MCF 10A (cell line): ENCODE measurements around the gene NRARP. TPM values are rescaled to one million over a fixed set of nuclear protein-coding genes. Genes with fewer than 3 reads are reported as not detected.

ENCODE experiments used
- BruUV-seq: library from RNA; stranded (reverse); fragments of 400-500 nt; replicated peaks from 2 replicates; lab custom pipeline; 2021; lab: Mats Ljungman, UMichigan
- CTCF ChIA-PET: fragments of 300-600 bp; sonication (Branson Sonifier 250); formaldehyde crosslinking; extraction: SDS; loops from one replicate; lab custom pipeline; 2021; ENCODE audit warnings: antibody characterized with exemption, inconsistent platforms; lab: Yijun Ruan, JAX
- POLR2A ChIA-PET: fragments of 300-600, 350-650 bp; sonication (Branson Sonifier 250); formaldehyde crosslinking; extraction: SDS; loops from one replicate; lab custom pipeline; 2020; ENCODE audit warnings: antibody characterized with exemption, inconsistent platforms; lab: Yijun Ruan, JAX
- DNase-seq: peaks from one replicate; pipeline ENCODE4 v3.0.0-alpha.2; 2018; ENCODE audit not compliant: unreplicated experiment
- H3K27ac Mint-ChIP-seq: one replicate; pipeline ENCODE4 v1.8.0; 2022; ENCODE audit warnings: mild to moderate bottlenecking, low read depth, mixed read lengths; ENCODE audit not compliant: unreplicated experiment
- H3K27me3 Mint-ChIP-seq: one replicate; pipeline ENCODE4 v1.8.0; 2022; ENCODE audit warnings: mixed read lengths; ENCODE audit not compliant: insufficient read depth, unreplicated experiment
- H3K36me3 Mint-ChIP-seq: one replicate; pipeline ENCODE4 v1.8.0; 2022; ENCODE audit warnings: mild to moderate bottlenecking, moderate library complexity, mixed read lengths; ENCODE audit not compliant: insufficient read depth, unreplicated experiment
- H3K4me1 Mint-ChIP-seq: one replicate; pipeline ENCODE4 v1.8.0; 2022; ENCODE audit warnings: mixed read lengths; ENCODE audit not compliant: insufficient read depth, unreplicated experiment
- H3K4me3 Mint-ChIP-seq: one replicate; pipeline ENCODE4 v1.8.0; 2022; ENCODE audit warnings: mild to moderate bottlenecking, moderate library complexity, mixed read lengths; ENCODE audit not compliant: unreplicated experiment
- H3K9me3 Mint-ChIP-seq: one replicate; pipeline ENCODE4 v1.8.0; 2022; ENCODE audit warnings: mixed read lengths; ENCODE audit not compliant: unreplicated experiment
- intact Hi-C: fragments of 100-400 bp; cut with micrococcal nuclease; formaldehyde crosslinking; loops from 2 replicates; pipeline ENCODE4 v1.14.1; 2022
- total RNA-seq: library from RNA; stranded (reverse); gene quantifications from 2 replicates; pipeline ENCODE4 v1.2.3, GENCODE V29; 2022
- TF ChIP-seq, protein P1 (sequence below): fragments of 200-600 bp; IDR thresholded peaks from one replicate; pipeline ENCODE4 v1.8.0; 2022; ENCODE audit warnings: antibody characterized with exemption, mild to moderate bottlenecking; ENCODE audit not compliant: unreplicated experiment

Gene NRARP
- total RNA-seq, 1 experiment from 2014 or later = 1.4 TPM

DNA sequence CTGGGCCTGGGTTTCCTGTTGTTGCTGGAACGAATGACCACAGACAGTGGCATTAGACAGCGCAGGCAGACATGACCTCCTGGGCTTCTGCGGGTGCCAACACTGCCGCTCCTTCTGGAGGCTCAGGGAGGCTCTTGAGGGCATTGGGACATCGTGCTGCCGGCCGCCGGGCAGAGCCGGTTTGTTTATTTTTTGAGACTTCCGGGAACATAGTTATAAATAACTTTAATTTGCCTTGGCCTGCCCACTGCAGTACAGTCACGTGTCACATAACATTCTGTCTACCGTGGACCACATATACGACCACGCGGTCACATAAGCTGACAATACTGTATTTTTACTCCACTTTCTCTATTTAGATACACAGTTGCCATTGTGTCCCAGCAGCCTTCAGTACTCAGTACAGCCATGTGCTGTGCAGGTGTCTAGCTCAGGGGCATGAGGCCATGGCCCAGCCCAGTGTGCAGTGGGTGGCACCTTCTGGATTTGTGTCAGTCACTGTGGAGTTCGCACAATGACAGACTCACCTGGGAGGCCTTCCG is 32.8 kb downstream of the NRARP start:
- CTCF ChIA-PET = no interaction called here
- DNase-seq = peak; percentile 61
- no peak overlapping the region for H3K4me3 Mint-ChIP-seq

DNA sequence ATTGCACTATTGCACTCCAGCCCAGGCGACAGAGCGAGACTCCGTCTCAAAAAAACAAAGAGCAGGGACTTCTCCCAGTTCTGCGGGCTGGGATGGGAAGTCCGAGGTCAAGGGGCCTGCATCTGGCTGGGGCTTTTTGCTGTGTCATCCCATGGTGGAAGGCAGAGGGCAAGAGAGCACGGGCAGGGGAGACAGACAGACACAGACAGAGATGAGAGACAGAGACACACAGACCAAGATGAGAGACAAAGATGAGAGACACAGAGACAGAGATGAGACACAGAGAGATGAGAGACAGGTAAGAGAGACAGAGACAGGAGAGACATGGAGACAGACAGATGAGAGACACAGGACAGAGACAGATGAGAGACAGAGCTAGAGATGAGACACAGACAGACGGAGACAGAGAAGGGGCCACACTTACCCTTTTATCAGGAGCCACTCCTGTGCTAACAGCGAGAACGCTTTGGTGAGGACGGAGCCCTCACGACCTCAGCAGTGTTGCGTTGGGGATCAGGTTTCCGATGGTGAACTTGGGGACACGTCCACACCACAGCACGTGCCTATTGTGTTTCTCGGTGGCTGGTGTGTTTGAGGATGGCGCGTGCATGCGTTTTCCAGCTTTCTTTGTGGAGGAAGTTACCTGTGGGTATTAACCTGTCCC is 33.4 kb downstream of the NRARP start:
- no TSS peak for BruUV-seq
- H3K36me3 Mint-ChIP-seq = peaks cover 44% of the 10 kb centered on the region
- POLR2A ChIA-PET = interaction anchor here (0.6 to 1.4 kb wide), 3 partner anchors 14 to 44 kb away, joined by 3 to 5 read pairs (median 4); partner anchors contain the start of gene CYSRT1
- H3K27ac Mint-ChIP-seq = no peak overlapping the region
- intact Hi-C loops = no loop called here
- peaks cover 10% of the 10 kb centered on the region for H3K4me1 Mint-ChIP-seq
- no peaks in the 10 kb centered on the region for H3K27me3 Mint-ChIP-seq
- TF ChIP-seq, protein P1, sequence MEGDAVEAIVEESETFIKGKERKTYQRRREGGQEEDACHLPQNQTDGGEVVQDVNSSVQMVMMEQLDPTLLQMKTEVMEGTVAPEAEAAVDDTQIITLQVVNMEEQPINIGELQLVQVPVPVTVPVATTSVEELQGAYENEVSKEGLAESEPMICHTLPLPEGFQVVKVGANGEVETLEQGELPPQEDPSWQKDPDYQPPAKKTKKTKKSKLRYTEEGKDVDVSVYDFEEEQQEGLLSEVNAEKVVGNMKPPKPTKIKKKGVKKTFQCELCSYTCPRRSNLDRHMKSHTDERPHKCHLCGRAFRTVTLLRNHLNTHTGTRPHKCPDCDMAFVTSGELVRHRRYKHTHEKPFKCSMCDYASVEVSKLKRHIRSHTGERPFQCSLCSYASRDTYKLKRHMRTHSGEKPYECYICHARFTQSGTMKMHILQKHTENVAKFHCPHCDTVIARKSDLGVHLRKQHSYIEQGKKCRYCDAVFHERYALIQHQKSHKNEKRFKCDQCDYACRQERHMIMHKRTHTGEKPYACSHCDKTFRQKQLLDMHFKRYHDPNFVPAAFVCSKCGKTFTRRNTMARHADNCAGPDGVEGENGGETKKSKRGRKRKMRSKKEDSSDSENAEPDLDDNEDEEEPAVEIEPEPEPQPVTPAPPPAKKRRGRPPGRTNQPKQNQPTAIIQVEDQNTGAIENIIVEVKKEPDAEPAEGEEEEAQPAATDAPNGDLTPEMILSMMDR = no peak
- no peak overlapping the region for H3K4me3 Mint-ChIP-seq
- CTCF ChIA-PET = interaction anchor here (0.6 to 0.8 kb wide), 4 partner anchors 11 to 541 kb away, joined by 3 to 4 read pairs (median 3); no protein-coding TSS in a partner anchor
- no peaks in the 10 kb centered on the region for H3K9me3 Mint-ChIP-seq
- DNase-seq = no peak

More for the DNA sequence above, 32.8 kb downstream of the NRARP start:
- TF ChIP-seq, protein P1 = no peak
- no peaks in the 10 kb centered on the region for H3K27me3 Mint-ChIP-seq
- H3K4me1 Mint-ChIP-seq = peaks cover 14% of the 10 kb centered on the region
- no peaks in the 10 kb centered on the region for H3K9me3 Mint-ChIP-seq
- intact Hi-C loops = no loop called here
- H3K36me3 Mint-ChIP-seq = peaks cover 42% of the 10 kb centered on the region
- POLR2A ChIA-PET = interaction anchor here (1.4 kb wide), 1 partner anchor 27 kb away, joined by 4 read pairs; no protein-coding TSS in a partner anchor
- no TSS peak for BruUV-seq
- H3K27ac Mint-ChIP-seq = no peak overlapping the region

DNA sequence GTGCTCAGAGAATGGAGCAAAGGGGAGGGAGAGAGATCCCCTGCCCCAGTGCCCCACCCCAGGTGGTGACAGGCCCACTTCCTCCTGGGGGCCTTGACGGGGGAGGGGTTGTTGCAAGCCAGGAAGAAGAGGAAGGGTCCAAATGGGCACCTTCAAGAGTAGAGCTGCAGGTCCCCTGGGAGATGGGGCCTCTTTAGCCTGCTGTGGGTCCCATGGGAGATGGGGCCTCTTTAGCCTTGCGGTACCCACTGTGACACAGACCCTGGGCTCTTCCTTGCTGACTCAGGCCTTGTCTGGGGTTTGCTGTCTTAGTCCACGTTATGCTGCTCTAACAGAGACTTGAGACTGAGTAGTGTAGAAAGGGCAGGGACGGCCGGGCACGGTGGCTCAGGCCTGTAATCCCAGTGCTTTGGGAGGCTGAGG is 34.1 kb downstream of the NRARP start:
- no peaks in the 10 kb centered on the region for H3K9me3 Mint-ChIP-seq
- H3K36me3 Mint-ChIP-seq = peaks cover 44% of the 10 kb centered on the region
- H3K4me3 Mint-ChIP-seq = no peak overlapping the region
- CTCF ChIA-PET = interaction anchor here (0.5 to 1.2 kb wide), 8 partner anchors 10 to 541 kb away, joined by 3 to 4 read pairs (median 3); partner anchors contain the start of gene TOR4A
- TF ChIP-seq, protein P1 = no peak
- DNase-seq = no peak
- H3K27ac Mint-ChIP-seq = no peak overlapping the region
- H3K27me3 Mint-ChIP-seq = no peaks in the 10 kb centered on the region
- intact Hi-C loops = no loop called here
- no TSS peak for BruUV-seq
- POLR2A ChIA-PET = interaction anchor here (0.7 kb wide), 1 partner anchor 43 kb away, joined by 3 read pairs; the partner anchor contains the start of gene CYSRT1
- peaks cover 7% of the 10 kb centered on the region for H3K4me1 Mint-ChIP-seq
